ENCODE measurements around the gene MSMB. TPM values are rescaled to one million over a fixed set of nuclear protein-coding genes. Genes with fewer than 3 reads are reported as not detected.
"Not testable (repeated sequence)": the region's sequence is repeated elsewhere in the genome, so short reads cannot be mapped to it uniquely, and the experiment has no call there.

MSMB gene
- total RNA-seq, 1 donor from 2014 or later, result not detected

GRCh38 chr10:46068117-46068516, 22.0 kb upstream of the MSMB start:
- Histone ChIP-seq H3K9me3 (no peaks in the 10 kb centered on the region), H3K27me3 (no peaks in the 10 kb centered on the region), H3K4me1 (no peaks in the 10 kb centered on the region), H3K4me3 (no peak overlapping the region), H3K36me3 (no peaks in the 10 kb centered on the region), H3K27ac (no peak overlapping the region)
- no peak for DNase-seq (ENCODE audit: low spot score in 2 of 2)
- TF ChIP-seq, protein P1, sequence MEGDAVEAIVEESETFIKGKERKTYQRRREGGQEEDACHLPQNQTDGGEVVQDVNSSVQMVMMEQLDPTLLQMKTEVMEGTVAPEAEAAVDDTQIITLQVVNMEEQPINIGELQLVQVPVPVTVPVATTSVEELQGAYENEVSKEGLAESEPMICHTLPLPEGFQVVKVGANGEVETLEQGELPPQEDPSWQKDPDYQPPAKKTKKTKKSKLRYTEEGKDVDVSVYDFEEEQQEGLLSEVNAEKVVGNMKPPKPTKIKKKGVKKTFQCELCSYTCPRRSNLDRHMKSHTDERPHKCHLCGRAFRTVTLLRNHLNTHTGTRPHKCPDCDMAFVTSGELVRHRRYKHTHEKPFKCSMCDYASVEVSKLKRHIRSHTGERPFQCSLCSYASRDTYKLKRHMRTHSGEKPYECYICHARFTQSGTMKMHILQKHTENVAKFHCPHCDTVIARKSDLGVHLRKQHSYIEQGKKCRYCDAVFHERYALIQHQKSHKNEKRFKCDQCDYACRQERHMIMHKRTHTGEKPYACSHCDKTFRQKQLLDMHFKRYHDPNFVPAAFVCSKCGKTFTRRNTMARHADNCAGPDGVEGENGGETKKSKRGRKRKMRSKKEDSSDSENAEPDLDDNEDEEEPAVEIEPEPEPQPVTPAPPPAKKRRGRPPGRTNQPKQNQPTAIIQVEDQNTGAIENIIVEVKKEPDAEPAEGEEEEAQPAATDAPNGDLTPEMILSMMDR (IDR thresholded peaks at IDR 0.05), result no peak
- intact Hi-C loops (cut with DNase I), result no loop called here

DNA sequence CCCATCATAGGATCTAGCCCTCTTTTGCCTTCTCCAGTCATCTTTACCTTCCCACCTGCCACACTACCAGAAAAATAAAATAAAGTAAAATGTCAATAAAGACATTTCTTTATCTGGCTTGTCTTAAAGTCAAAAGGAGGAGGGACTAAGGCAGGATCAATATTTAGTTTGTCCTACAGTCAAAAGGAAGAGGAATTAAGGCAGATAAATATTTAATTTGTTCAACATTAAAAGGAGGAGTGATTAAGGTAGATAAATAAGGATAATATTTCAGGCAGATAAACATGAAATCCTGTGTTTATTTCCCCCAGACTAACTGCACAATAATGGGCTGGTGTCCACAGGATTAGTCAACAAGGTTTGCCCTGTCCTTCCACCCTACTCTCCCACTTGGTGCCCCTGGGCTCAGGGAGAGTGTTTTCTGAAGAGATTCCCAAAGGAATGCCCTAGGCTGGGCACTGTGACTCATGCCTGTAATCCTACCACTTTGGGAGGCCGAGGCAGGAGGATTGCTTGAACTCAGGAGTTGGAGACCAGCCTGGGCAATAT, 18.3 kb upstream of the MSMB start:
- intact Hi-C loops (cut with DNase I), result no loop called here
- H3K27me3 ChIP-seq, result no peaks in the 10 kb centered on the region
- no peak for DNase-seq (ENCODE audit: low spot score in 2 of 2)

DNA sequence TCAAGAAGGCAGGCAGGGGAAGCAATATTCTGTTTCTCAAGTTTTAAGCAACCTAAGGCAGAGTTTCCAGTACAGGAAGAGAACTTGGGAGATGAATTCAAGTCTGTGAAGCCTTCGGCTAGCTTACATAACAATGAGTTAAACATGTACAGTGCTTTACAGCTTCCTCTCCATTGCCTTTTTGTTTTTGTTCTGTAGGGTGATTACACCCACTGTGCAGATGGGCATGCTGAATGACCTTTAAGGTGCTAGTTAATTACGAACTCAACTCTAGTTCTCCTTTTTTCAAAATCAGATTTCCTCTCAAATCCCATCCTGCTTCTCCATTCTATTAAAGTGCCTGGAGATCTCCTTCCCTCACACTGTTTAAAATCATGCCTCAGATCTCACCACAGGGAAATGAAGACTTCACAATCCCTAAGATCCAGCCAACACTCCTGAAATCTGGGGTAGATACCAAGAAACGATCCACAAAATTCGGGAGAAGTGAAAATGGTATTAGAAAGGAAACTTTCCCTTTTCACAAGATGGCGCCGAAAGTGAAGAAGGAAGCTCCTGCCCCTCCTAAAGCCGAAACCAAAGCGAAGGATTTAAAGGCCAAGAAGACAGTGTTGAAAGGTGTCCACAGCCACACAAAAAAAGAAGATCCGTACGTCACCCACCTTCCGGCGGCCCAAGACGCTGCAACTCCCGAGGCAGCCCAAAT, 16.8 kb upstream of the MSMB start:
- no peaks in the 10 kb centered on the region for H3K36me3 ChIP-seq
- H3K27ac ChIP-seq, result no peak overlapping the region
- intact Hi-C loops (cut with DNase I), result no loop called here
- H3K4me3 ChIP-seq, result no peak overlapping the region
- DNase-seq (ENCODE audit: low spot score in 2 of 2), result no peak
- no peaks in the 10 kb centered on the region for H3K27me3 ChIP-seq
- H3K9me3 ChIP-seq, result peaks cover 0 to under 1% of the 10 kb centered on the region in 2 donors
- TF ChIP-seq, protein P1 (IDR thresholded peaks at IDR 0.05), result no peak
- no peaks in the 10 kb centered on the region for H3K4me1 ChIP-seq

More for the DNA sequence above, 18.3 kb upstream of the MSMB start:
- Histone ChIP-seq H3K4me3 (no peak overlapping the region), H3K36me3 (no peaks in the 10 kb centered on the region), H3K27ac (no peak overlapping the region), H3K4me1 (no peaks in the 10 kb centered on the region), H3K9me3 (no peaks in the 10 kb centered on the region)
- TF ChIP-seq, protein P1 (IDR thresholded peaks at IDR 0.05), result no peak

DNA sequence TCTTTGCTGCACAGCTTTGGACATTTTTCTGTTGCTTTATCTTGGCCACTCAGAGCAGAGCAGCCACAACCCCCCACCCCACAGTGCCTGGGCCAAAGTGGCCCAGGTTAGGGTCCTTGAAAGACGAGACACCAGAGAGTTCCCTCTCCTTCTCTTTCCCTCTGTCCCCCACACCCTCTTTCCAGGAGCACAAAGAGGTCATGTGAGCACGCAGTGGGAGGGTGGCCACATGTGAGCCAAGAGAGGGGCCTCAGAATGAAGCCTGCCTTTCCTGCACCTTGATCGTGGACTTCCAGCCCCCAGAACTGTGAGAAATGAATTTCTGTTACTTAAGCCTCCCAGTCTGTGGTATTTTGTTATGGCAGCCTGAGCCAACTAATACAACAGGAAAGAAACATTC, 14.6 kb upstream of the MSMB start:
- intact Hi-C loops (cut with DNase I), result no loop called here
- H3K9me3 ChIP-seq, result peaks cover 0 to 8% of the 10 kb centered on the region in 2 donors
- no peaks in the 10 kb centered on the region for H3K27me3 ChIP-seq

GRCh38 chr10:46057927-46058326, 11.9 kb upstream of the MSMB start:
- H3K4me1 ChIP-seq; H3K9me3 ChIP-seq; H3K27me3 ChIP-seq; H3K27ac ChIP-seq; intact Hi-C loops (cut with DNase I); DNase-seq (ENCODE audit: low spot score in 2 of 2); H3K4me3 ChIP-seq; H3K36me3 ChIP-seq: not testable (repeated sequence)

More for the DNA sequence above, 14.6 kb upstream of the MSMB start:
- Histone ChIP-seq H3K27ac (no peak overlapping the region), H3K4me3 (no peak overlapping the region), H3K4me1 (no peaks in the 10 kb centered on the region), H3K36me3 (no peaks in the 10 kb centered on the region)
- TF ChIP-seq, protein P1 (IDR thresholded peaks at IDR 0.05), result no peak
- no peak for DNase-seq (ENCODE audit: low spot score in 2 of 2)

- H3K36me3 ChIP-seq, result no peaks in the 10 kb centered on the region
- DNase-seq (ENCODE audit: low spot score in 2 of 2), result no peak
- H3K9me3 ChIP-seq, result peaks cover 0 to 8% of the 10 kb centered on the region in 2 donors
- no peaks in the 10 kb centered on the region for H3K27me3 ChIP-seq
- intact Hi-C loops (cut with DNase I), result no loop called here
- no peak overlapping the region for H3K4me3 ChIP-seq
- no peak overlapping the region for H3K27ac ChIP-seq
- no peaks in the 10 kb centered on the region for H3K4me1 ChIP-seq
- TF ChIP-seq, protein P1 (IDR thresholded peaks at IDR 0.05), result no peak
Measured at GRCh38 chr10:46057038-46057437, 11.0 kb upstream of the MSMB start.

All from ascending aorta (tissue), 2 donors.